SH-SY5Y (cell line): Measurements from ENCODE around the gene BRD3.

Experiments used
- GATA2 ChIP-seq: IDR thresholded peaks from 2 replicates; pipeline ENCODE4 v1.6.1; 2011; ENCODE audit warnings: mild to moderate bottlenecking, low read depth, low read length
- GATA3 ChIP-seq: IDR thresholded peaks from 2 replicates; pipeline ENCODE4 v1.6.1; 2011; ENCODE audit warnings: low read depth, mild to moderate bottlenecking, low read length, moderate library complexity

- TF ChIP-seq GATA3 = no peak
- TF ChIP-seq GATA2 = no peak
Observed at GRCh38 chr9:134085674-134086073, 17.8 kb upstream of the BRD3 start.
